HEK293 (cell line): Measurements from ENCODE around the gene BTNL8.

Experiments
- CTCF ChIP-seq: fragments of 450-650 bp; formaldehyde crosslinking; IDR thresholded peaks from 2 replicates; pipeline ENCODE4 v1.5.1; 2016; ENCODE audit warnings: missing biosample characterization, missing genetic modification characterization
- OSR2 ChIP-seq: fragments of 450-650 bp; formaldehyde crosslinking; IDR thresholded peaks from 2 replicates; pipeline ENCODE4 v1.5.1; 2016; ENCODE audit warnings: missing biosample characterization, missing genetic modification characterization
- TCF7L2 ChIP-seq: IDR thresholded peaks from 2 replicates; pipeline ENCODE4 v1.6.1; 2011; ENCODE audit warnings: low read depth, mild to moderate bottlenecking, inconsistent platforms, low read length, moderate library complexity, borderline replicate concordance
- ZNF10 ChIP-seq: fragments of 450-650 bp; formaldehyde crosslinking; IDR thresholded peaks from 2 replicates; pipeline ENCODE4 v1.5.1; 2017; ENCODE audit warnings: missing biosample characterization, missing genetic modification characterization
- ZNF274 ChIP-seq, 2 experiments: fragments of 200-500 bp in 1 of 2; fragments of 450-650 bp in 1 of 2; sonication (Bioruptor generic) in 1 of 2; formaldehyde crosslinking in 1 of 2; IDR thresholded peaks; 2 replicates each; pipeline versions ENCODE4 v1.5.1 to v1.6.1; 2014 to 2016; ENCODE audit warnings: borderline replicate concordance in 1 of 2, inconsistent platforms in 1 of 2, low read length in 1 of 2, missing biosample characterization in 1 of 2, missing genetic modification characterization in 1 of 2
- ZNF560 ChIP-seq: fragments of 450-650 bp; formaldehyde crosslinking; IDR thresholded peaks from 2 replicates; pipeline ENCODE4 v1.5.1; 2017; ENCODE audit warnings: missing biosample characterization, missing genetic modification characterization, borderline replicate concordance
- ZNF561 ChIP-seq: fragments of 450-650 bp; IDR thresholded peaks from 2 replicates; pipeline ENCODE4 v1.5.1; 2018; ENCODE audit warnings: missing biosample characterization, missing genetic modification characterization, borderline replicate concordance
- ZNF785 ChIP-seq: fragments of 450-650 bp; formaldehyde crosslinking; IDR thresholded peaks from 2 replicates; pipeline ENCODE4 v1.5.1; 2016; ENCODE audit warnings: missing biosample characterization, missing genetic modification characterization

DNA sequence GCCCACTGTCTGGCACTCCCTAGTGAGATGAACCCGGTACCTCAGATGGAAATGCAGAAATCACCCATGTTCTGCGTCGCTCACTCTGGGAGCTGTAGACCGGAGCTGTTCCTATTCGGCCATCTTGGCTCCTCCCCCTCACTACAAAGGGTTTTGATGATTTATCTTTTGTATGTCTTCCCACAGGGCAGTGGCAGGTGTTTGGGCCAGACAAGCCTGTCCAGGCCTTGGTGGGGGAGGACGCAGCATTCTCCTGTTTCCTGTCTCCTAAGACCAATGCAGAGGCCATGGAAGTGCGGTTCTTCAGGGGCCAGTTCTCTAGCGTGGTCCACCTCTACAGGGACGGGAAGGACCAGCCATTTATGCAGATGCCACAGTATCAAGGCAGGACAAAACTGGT lies 9.4 kb downstream of the BTNL8 start:
- TF ChIP-seq ZNF561 (tag by site-specific recombination) (no peak), ZNF785 (tag by site-specific recombination) (no peak), CTCF (no peak), ZNF274 (IDR thresholded peaks at IDR 0.05; ENCODE audit: low read length) (no peak), ZNF274 (tag by site-specific recombination; IDR thresholded peaks at IDR 0.05; ENCODE audit: borderline replicate concordance) (no peak), ZNF560 (no peak), TCF7L2 (no peak), ZNF10 (tag by site-specific recombination) (no peak), OSR2 (no peak)
